NCI-H2171 (cell line): ENCODE data around the gene TRPV2.

Source experiments
- DNase-seq: peaks from one replicate; lab custom pipeline; 2025; lab: John Stamatoyannopoulos, UW

The TRPV2 gene

GRCh38 chr17:16455997-16456741, 40.8 kb downstream of the TRPV2 start:
- DNase-seq: no peak

GRCh38 chr17:16456742-16457316, 41.5 kb downstream of the TRPV2 start:
- no peak for DNase-seq

- no peak for DNase-seq
These were observed 43.9 kb downstream of the TRPV2 start for GRCh38 chr17:16459271-16459670.

- DNase-seq: no peak
These were observed 44.6 kb downstream of the TRPV2 start for GRCh38 chr17:16459855-16460550.

DNA sequence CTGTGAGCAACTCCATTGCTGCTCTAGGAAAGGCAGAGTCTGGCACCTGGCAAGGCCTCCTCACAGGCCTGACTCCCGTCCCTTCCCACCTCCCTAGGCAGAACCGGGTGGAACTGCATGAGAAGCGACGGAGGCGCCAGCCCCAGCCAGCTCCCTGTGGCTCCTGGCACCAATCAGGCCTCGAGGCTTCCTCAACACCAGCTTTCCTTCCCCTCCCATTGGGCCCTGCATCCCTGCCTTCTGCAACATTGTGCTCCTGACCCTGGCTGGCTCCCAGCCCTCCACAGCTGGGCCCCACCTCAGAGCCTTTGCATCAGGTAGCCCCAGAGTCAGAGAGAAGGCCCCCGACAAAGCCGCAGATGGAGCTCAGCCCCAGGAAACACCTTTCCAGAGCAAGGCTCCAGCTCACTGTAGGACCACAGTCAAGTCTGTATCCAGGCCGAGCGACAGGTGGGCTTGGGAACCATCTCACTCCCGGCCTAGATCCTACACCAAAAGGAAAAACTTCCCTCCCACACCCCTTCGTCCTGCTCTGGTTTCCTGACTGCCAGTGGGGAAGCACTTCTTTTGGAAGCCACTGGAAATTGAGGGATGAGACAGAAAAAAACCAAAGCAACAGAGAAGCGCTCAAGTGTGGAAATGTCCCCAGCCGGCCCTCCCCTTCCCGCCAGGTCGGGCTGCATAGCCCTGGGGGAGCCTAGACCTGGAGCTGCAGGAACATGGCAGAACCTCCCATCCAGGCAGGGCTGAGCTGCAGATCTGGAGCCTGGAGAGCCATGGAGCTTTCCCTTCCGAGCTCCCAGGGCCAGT, 45.6 kb downstream of the TRPV2 start:
- no peak for DNase-seq

- no peak for DNase-seq
These were observed 46.2 kb downstream of the TRPV2 start for GRCh38 chr17:16461606-16461866.

- no peak for DNase-seq
These were observed 46.9 kb downstream of the TRPV2 start for GRCh38 chr17:16462070-16462864.

DNA sequence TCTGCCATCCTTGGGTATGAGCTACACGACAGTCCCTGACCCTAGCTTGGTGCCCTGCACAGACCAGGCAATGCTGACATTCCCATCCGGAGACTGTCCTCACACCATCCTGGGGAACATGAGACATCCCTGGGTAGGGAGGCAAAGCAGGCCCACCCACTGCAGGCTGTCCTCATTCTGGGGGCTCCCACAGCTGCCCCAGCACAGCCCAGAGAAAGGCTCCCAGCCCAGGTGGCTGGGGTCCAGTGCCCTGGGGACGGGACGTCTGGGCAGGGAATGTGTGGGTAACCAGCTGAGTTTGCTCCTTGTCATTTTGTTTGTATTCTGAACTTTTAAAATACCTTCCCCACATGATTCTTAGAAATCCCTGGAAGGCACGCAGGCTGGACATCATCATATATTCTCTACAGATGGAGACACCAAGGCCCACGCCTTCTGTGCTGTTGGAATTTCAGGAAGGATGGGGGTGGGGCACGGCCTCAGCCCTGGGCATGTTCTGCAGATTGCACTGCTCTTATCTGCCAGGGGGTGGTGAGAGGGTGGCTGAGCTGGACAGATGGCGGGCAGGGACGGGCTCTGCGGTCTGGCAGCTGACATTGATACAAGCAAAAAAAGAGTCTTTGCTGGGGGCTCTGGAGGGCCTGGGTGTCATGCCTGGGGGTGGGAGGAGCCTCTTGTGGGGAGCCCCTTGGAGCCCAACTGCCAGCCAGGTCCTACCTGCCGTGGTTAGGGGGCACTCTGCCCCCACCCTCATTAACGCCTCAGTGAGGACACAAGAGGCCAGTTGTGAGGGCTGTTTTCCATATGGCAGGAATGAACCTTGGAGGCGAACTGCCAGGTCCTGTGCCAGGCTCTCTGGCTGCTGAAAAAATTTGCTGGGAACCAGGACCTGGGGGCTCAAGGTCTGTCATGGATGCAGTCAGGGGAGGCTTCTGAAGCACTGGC, 48.3 kb downstream of the TRPV2 start:
- peak; percentile 75 for DNase-seq

- DNase-seq: no peak
These were observed 49.1 kb downstream of the TRPV2 start for GRCh38 chr17:16464303-16465051.

- DNase-seq: no peak
These were observed 49.6 kb downstream of the TRPV2 start for GRCh38 chr17:16465052-16465312.

DNA sequence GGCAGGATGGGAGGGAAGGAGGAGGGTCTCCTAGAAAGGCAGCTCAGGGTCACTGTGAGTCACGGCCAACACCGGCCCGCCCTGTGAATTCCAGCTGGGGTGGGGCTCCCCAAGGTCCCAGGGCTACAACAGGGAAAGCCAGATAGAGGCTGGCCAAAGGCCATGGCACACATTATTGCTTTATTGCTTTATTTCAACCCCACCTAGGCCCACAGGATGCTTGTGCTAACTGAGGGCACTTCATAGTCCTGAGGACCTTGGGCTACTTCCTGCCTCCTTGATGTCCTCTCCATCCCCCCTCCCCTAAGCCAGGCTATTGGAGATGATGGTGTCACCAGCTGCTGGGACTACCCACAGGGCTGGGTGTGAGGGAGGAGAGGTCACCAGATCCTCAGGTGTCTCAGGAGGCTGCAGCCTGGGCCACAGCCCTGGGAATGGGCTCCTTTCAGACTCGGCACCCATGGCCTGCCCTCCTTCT, 50.5 kb downstream of the TRPV2 start:
- DNase-seq: no peak

DNA sequence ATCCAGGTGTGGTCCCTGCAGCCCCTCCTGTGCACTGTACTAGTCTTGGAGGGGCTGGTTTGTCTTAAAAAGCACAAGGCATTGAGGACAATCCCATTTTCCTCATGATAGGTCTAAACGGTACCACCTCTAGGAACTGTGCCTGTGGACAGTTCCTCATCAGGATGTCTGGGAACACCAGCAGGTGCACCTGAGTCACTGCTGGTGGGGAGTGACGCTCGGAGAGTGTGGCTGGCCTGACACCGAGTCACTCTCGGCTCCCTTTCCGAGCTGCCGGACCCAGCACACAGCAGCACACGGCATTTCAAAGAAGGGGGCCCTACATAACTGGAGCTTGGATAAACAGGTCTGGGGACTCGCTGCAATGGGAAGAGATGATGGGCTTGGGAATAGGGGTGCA, 51.0 kb downstream of the TRPV2 start:
- DNase-seq: no peak

- no peak for DNase-seq
These were observed 51.7 kb downstream of the TRPV2 start for GRCh38 chr17:16467044-16467443.

DNA sequence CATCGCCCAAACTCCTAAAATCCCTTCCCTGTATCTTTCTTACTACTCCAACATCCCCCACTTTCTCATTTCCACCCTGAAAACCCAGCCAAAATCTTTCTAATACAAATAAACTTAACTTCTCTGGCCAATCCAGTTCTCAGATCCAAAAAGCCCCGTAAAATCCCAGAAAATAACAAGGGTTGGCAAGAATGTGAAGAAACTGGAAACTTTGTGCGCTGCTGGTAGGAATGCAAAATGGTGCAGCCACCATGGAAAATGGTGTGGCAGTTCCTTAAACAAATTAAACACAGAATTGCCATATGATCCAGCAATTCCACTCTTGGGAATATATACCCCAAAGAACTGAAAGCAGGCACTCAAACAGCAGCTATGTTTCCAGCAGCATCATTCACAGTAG, 52.5 kb downstream of the TRPV2 start:
- DNase-seq: no peak

DNA sequence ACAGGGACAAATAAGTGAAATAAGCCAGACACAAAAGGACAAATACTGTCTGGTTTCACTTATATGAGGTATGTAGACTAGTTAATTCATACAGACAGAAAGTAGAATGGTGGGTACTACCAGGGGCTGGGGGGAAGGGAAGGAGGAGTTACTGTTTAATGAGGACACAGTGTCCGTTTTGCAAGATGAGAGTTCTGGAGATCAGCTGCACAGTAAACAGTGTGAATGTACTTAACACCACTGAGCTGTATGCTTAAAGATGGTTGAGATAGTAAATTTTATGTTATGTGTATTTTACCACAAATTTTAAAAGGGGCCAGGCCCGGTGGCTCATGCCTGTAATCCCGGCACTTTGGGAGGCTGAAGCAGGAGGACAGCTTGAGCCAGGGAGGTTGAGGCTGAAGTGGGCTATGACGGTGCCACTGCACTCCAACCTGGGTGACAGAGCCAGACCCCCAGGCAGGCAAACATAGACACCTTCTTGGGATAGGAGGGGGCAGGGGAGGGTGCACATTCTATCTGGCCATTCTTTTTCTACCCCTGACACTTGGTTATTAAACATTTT, 53.1 kb downstream of the TRPV2 start:
- no peak for DNase-seq

- DNase-seq: peak; percentile 17
These were observed 54.9 kb downstream of the TRPV2 start for GRCh38 chr17:16470265-16470664.

- DNase-seq: no peak
These were observed 55.9 kb downstream of the TRPV2 start for GRCh38 chr17:16471295-16471694.

DNA sequence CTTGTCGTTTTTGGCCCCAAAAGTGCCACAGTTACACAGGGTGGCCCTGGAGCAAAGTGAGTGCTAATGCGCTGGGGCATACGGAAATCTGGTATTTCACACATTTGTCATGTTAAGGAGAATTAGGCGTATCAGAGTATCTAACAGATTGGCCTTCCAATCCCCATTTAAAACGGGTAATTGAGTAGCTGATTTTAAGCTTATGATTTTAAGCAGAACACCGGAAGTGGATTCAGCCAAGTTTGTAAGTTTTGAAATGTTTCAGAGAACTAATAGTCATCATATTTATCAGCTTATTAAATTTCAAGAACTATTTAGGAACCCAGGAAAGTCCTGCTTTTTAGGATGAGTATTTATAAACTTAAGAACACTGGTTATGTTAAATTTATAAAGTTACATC, 57.2 kb downstream of the TRPV2 start:
- DNase-seq: no peak

GRCh38 chr17:16473044-16474011, 58.0 kb downstream of the TRPV2 start:
- DNase-seq: no peak
